GM21528 (cell line): ENCODE measurements around the gene PDE5A.

Source experiments
- ATAC-seq: cut with Tn5 transposase; IDR thresholded peaks from one replicate; pipeline ENCODE4 v1.9.1; 2021; ENCODE audit warnings: mild to moderate bottlenecking, moderate library complexity; ENCODE audit not compliant: unreplicated experiment, low FRiP score

Gene PDE5A

DNA sequence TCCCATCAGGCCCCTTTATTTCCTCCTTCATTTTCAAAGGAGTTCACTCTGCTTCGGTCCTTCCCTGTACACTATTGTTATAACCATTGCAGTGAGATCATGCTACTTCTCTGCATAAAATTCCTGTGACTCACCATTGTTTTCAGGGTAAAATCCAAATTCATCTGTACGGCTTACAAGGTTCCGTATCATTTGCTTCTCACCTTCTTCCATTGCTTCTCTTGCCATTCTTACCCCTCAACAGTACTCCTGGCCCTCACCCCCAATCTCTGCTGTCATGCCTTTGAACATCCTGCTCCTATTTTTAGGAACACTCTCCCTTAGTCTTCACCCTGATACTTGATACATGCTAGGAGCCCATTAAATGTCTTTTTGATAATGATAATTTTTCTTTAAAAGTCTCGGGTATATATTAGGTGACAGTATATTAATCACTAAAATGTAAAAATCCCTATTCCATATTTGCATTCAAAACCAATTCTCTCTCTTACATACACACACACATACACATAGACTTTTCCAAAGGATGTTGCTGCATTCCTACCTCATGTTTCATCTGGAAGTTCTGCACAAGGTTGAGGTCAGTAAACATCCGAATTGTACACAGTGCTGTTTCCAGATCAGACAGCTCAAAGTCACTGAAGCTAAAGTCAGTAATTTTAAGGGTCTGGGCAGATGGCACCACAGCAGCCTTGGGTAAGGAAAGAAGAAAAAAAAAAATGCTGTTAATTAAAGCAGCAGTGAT lies 103.4 kb downstream of the PDE5A start:
- no peak for ATAC-seq

DNA sequence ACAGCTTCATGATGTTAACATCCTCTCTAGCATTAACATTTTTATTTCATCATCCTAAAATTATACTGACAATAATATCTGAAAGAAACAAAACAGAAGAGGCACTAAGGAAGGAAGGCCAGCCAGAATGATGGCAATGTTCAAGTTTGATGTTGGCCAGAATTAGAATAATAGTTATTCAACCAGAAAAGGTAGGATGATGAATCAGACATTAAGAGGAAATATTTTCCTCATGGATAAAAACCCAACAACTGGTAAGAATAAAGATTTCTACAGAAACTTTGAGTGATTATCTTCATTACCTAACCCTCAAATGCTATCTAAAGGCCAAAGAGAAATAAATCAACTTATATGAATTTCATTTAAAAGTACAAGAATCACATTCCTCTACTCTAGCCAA lies 105.2 kb downstream of the PDE5A start:
- no peak for ATAC-seq

DNA sequence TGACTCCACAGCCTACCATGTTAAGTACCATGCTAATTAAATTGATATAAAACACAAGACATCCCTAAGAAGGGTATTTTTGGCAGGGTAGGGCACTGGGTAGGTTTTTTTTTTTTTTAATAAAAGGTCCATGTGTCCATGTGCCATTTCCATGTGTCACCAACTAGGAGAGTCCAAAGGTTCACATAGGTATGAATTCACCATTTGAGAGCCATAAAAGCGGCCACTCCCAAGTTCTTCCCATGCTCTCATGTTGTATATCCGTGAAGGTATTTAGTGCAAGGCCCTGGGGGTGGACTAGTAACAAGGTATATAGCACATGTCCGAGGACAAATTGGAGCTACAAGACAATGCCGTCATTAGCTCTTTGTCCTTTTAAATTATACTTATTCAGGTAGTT lies 107.3 kb downstream of the PDE5A start:
- no peak for ATAC-seq

DNA sequence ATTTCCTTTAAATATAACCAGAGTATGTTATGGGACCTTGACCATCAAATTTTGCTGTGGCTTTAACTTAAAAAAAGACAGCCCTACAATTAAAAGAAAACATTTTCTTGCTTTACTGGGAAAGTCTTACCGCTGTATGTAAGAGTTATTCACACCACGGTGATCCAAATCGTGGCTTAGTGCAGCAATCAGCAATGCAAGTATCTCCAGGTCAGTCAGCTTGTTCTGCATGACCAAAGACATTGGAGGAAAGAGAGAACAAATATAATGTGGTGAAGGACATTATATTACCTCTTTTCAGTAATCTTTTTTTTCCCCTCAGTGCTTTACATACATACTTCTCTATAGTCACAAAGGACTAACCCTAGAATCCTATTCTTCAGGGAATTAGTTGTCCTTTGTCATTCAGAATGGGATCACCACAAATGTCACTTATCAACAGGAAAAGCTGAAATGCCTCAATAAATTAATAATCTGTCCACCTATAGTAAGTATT lies 109.6 kb downstream of the PDE5A start:
- ATAC-seq, result no peak

DNA sequence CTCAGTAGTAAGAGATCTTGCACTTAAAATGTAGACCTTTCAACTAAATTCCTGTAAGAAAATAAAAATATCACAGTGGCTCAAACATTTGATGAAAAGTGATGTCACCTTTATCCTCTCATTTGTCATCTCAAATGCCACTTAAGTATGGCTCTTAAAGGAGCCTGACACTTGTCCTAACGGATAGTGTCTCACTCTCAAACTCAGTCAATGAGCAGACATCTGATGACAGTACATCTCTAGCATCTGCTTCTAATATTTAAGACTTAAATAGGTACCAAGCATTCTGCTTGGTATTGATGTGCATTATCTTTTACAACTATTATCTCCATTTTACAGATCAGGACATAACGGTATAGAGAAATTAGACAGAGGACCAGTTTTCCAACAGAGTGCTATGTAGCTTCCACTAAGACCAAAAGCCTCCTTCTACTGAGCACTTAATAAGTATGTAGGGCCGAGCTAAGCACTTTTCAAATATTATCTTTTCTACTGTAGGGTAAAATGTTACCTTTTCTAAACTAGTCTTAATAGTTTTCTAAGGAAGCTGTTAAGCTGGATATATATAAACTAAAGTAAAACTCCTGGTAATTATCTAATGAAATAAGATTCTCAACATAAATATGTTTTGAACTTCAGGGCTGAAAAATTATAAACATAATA lies 110.2 kb downstream of the PDE5A start:
- no peak for ATAC-seq

DNA sequence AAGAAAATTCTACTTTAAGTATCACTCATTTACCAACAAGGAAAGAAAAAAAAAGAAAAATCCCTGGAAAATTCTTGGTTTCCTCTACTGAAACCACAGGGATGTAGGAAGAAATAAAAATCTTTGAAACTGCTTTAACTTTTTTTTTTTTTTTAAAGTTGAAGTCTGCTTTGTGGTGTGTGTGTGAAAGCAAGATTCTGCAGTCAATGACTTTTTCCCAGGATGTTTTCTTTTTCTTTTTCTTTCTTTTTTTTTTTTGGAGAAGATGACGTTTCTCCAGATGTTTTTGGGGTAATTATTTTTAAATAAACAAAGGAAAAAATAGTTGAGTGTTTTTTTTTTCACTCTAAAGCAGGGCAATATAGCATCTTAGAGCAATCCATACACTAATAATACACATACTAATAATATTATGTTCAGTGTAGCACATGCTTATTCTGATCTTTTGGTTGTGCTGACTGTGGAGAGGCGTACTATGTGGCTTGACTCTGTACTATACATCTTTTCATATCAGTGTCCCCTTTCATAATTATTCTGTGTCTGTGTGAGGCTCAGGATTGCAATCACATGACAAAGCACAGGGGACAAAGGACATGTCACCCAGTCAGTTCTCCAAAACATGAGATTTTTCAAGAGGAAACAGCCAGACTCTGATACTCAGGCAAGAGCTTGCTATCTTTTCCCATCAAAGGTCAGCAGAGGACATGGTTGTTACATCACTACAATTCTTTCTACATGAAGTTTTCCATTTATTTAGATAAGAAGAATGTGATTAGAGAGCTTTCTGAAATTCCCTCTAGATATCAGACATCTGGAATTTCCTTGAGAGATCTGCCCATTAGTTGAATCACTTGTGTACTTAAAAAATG lies 111.0 kb downstream of the PDE5A start:
- ATAC-seq, result no peak

DNA sequence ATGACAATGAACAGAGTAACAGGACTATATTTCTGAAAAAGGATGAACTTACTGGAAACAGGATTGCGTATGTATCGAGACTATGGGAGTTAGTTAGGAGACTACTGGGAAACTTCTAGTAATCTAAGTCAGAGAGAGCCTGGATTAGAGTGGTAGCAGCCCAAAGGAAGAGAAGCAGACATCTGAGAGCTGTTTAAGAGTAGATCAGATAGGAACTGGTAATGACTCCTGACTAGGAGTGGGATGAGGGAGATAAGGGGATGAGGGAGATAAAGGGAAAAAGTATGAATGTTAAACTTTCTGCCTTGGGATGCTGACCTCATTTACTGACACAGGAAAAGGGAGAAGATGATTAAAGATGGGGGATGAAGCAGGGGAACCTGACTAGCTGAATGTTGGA lies 116.2 kb downstream of the PDE5A start:
- ATAC-seq, result no peak

DNA sequence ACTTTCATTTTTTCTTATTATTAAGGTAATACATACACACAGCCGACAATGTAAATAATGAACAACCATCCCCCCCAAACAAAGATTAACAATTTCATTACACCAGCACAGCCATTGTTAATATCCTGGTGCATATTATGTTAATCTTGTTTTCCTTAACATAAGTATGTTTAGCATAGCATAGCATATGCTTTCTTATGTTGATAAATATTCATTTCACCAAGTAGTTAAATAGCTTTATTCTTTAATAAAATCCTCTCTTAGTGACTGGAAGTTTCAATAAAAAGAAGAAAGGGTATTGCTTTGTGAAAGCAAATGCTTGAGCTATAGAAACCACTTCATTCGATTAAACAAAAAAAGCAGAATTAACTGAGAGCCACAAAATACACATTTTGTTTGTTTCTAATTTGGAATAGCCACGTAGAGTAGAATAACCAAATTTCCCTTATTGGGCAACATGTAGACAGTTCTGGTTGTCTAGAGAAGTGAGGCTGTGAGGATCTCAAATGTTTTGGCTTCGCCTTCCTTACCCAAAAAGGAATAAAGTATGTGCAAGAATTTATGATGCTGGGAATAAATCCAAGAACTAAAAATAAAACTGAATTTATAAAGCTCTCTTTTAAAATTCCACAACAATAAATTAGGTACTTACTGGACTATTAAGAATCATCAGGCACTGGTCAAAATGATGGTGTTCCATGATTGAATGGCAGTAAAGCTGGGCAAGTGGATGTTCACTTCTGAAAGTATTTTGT lies 118.0 kb downstream of the PDE5A start:
- no peak for ATAC-seq

DNA sequence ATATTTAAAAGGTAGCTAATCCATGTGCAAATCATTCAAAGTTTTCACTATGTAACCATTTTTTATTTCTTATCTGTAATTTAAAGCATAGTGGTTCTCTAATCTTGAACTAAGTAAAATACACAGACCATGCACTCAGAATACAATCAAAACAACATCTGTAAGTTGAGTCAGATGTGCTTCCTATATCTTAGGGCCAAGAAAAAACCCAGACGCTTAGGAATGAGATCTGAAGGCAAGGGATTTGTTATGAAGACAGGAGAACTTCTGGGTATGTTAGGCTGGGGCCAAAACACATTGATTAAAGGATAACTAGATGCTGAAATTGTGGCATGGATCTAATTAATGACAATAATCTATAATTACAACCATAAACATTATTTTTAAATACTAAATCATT lies 120.3 kb downstream of the PDE5A start:
- no peak for ATAC-seq

DNA sequence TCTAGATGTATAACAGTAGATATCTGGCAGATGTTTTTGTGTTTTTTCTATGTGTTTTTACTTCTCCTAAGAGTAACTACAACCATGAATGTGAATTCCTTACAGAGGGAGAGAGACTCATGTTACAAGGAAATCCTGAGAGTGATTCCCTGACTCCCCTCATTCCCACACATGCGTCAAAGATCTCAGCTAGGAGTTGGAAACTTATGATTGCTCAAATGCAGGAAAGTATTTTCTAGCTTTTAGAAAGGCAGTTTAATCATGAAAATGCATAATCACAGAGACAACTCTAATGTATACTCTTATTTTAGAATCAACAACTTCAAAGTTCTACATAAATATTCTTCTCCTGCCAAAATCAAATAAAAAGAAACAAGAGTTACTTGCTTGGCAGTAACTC lies 121.8 kb downstream of the PDE5A start:
- no peak for ATAC-seq

DNA sequence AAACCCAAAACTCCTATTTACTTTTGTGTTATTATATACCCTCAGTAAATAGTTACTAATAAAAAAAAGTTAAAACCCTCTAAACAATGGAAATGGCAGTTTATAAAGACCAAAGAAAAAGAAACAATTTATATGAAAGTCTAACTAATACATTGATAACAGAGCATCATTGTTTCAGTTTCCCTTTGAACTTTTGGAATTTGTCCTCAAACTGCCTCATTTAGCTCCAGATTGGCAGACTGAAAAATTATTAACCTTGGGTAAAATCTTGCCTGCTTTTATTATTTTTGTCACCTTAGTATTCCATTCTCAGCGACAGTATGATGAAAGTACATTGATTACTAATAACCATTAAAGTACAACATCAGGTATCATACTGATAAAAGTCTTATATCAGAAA lies 124.0 kb downstream of the PDE5A start:
- ATAC-seq, result no peak

DNA sequence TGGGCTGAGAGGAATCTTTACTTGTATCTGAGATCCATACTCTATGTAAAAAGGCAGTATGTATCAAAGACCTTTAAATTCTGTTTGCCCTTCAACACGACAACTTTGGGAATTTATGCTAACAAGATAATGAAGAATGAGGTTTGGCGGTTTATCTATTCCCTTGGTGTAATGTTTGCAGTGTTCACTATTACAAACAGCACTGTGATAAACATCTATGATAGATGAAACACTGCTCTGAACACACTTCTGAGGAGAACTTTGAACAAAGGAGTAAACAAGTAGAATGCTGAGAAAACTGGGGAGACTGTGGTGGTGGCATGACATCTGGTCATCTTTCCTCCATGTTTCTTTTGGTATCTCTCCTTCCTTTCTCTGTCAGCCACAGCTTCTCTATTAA lies 126.9 kb downstream of the PDE5A start:
- ATAC-seq, result no peak

DNA sequence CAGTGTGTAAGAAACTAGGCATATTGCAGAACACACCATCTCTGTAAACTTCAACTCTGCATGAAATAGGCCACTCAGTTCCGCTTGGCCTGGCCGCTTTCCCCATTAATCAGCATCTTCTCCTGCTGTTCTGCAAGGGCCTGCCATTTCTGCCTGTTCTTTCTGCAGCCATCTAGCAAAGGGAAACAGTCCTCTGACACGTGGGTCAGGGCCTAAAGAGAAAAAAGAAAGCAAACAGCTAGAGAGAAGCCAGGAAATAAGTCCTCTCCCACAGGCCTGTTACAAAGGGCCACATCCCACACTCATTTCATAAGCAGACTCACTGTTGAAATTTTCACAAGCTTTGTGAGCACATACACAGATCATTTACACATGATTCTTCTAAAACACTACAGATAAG lies 130.1 kb downstream of the PDE5A start:
- no peak for ATAC-seq

DNA sequence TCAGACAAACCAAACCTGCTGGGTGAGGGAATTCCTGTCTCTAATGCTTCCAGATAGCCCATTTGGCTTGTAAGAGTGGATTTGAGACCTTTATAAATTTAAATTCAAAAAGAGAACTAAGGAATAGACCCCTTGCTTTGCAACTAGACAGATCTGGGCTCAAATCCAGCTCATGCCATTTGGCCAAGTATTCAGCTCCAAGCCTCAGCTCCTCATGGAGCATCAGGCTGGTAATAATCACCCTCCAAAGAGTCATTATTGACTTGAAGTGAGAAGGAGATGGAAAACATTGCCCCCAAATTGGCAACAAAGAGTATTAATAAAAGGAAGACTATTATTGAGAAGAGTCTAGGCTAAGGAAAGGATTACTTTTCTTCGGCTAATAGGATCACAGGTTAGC lies 134.7 kb downstream of the PDE5A start:
- no peak for ATAC-seq

DNA sequence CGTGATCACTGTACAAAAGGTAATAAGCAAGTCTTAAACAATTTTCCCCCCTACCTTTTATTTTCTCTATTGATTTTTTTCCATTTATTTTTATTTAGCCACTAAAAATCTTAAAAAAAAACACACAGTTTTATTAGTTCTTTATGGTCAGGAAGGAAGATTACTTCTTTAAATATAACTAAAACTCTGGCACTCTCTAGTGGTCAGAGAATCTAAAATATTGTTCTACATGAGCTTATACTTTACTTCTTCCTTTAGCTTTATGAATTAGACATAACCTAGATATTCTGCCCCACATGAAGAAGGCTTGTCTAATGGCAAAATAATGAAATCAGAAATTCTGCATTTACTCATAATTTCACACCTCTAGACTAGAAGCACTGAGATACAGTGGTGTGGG lies 135.2 kb downstream of the PDE5A start:
- no peak for ATAC-seq

DNA sequence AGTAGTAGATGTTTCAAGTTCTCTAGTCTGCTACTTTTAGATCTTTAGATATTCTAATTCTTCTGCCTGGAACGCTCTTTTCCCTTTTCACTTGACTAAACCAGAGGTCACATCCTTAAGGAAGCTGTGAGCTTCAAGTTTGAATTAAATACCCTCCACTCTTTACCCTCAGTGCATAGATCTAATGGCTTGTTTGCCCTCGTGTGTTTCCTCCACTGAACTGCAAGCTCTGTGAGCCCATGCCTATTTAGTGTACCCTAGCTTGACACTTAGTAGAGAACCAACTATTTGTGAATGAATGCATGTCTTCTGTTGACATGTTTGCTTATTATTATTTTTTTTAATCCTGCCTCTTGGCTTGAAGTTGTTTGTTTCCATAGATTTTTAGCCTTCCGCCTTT lies 138.3 kb downstream of the PDE5A start:
- no peak for ATAC-seq

DNA sequence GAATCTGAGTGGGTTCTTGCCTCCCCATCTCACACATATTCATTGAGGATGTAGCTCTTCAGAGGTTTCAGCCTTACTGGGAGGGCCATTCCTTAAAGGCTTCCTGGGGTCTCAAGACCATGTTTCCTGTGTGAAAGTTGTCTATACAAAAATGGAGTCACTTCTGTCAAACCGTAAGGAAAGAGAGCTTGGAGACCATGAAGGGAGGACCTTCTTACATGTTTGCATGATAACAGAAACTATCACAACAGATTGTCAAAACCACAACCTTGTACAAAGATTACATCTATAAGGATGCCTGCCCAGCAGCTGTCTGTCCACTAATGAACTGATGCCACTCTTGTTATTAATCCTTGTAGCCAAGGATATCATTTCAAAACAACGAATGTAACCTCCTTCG lies 139.3 kb downstream of the PDE5A start:
- ATAC-seq, result no peak

DNA sequence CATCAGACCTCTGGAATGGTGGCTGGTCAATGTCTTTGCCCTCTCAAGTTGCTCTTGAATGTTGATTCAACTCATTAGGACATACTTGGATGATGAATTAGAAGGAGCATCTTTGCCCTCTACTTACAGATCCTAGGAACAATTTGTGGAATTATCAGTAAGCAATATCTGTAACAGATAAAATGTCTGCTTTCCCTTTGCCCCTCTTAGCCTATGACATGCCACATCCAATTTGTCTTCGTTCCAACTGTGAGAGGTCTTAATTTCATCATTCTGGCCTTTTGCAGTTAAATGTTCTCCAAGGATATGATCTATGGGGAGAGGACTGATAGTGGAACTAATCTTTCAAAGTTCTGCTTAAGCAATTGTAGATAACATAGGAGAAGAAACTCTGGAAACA lies 148.3 kb downstream of the PDE5A start:
- no peak for ATAC-seq

DNA sequence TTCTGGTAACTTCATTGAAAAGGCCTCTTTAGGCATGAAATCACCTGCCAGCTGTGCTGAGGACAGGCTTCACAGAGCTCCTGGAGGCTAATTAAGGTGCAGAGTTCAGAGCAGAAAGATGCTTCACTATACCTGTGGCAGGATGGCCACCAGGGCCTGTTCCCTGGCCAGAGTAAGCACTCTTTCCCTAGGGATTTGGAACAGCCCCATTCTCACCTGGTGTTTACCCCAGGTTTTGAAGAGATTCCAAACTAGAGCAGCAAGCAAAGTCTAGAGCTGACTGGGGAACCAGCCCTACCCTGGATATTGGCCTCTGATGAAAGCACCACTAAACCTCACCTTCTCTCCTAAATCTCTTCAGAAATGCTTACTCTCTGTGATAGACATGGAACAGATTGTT lies 148.8 kb downstream of the PDE5A start:
- ATAC-seq, result no peak

DNA sequence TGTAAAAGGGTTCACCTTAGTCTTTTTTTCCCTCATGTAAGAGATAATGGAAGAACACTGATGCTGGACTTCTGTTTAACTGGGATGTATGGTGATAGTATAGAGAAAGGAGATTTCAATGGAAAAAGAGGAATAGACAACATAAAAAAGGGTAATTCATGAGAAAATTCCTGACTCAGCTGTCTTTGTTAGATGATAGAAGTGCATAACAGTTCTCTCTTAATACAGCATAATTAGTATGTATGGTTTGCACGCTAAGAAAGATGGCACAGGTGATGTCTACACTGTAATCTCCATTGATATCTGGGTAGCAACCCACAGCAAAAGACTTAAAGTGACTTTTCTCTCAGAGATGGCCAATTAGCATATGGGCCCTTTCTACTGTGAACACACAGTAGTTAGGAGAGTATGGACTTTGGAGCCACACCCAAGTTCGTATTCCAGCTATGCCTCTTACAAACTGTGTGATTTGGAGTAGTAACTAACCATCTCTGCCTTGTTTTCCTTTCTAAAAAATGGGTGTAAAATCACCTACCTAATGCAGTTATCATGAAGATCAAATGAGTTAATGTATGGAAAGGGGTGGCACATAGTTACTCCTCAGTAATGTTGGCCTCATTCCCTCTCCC lies 149.3 kb downstream of the PDE5A start:
- ATAC-seq, result no peak
